Measurements from ENCODE around the gene TLN1. TPM values are rescaled to one million over a fixed set of nuclear protein-coding genes. Genes with fewer than 3 reads are reported as not detected.

The TLN1 gene
- total and polyA plus RNA-seq, 10 donors, result 79.9 to 881 (median 469) TPM

DNA sequence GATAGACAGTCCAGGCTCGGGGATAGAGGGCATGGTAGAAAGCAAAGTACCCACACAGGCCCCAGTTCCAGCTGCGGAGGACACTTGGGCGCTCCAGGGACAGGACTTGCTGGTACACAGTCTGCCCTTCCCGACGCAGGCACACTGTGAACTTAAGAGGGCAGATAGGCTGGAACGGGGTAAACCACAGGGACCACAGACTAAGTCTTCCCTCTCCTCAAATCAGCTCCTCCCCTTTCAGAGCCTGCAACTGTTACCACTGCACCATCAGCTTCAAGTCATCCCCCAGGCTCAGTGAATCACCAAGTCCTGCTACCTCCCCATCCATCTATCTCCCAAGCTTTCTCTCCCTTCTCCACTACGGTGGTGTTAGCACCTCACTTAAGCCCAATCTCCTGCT, 9.7 kb upstream of the TLN1 start:
- intact Hi-C loops (cut with DNase I; ENCODE audit: low total_unique reads), result loop anchor here (10.0 kb wide), 1 partner anchor 63 kb away; no protein-coding TSS in a partner anchor
- WGBS, 5 donors, result 59 to 75% (median 71%) methylated on average over 6 to 7 of the region's 7 CpGs

DNA sequence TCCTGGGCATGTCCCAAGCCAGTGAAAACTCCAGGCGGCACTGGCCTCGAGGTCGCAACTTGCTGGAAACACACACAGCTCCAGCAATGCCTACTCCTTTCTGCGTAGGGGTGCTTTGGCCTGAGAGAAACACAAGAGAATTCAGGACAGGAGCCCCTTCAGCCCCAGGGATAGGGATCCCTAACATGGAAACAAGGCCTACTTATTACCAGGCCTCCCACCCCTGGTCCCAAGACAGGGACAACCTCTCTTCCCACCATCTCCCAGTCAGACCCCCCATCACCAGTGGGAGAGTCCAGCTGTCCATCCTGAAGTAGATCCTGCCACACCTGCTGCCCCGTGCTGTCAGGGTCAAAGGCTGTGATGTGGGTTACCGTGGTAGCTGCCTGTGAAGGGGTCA, 8.2 kb upstream of the TLN1 start:
- H3K27me3 ChIP-seq (replicated peaks in 1 of 7), result no peaks in the 10 kb centered on the region
- peaks cover 3 to 61% (median 20%) of the 10 kb centered on the region in 6 donors for H3K4me1 ChIP-seq
- H3K9me3 ChIP-seq, result no peaks in the 10 kb centered on the region
- TF ChIP-seq, protein P1, sequence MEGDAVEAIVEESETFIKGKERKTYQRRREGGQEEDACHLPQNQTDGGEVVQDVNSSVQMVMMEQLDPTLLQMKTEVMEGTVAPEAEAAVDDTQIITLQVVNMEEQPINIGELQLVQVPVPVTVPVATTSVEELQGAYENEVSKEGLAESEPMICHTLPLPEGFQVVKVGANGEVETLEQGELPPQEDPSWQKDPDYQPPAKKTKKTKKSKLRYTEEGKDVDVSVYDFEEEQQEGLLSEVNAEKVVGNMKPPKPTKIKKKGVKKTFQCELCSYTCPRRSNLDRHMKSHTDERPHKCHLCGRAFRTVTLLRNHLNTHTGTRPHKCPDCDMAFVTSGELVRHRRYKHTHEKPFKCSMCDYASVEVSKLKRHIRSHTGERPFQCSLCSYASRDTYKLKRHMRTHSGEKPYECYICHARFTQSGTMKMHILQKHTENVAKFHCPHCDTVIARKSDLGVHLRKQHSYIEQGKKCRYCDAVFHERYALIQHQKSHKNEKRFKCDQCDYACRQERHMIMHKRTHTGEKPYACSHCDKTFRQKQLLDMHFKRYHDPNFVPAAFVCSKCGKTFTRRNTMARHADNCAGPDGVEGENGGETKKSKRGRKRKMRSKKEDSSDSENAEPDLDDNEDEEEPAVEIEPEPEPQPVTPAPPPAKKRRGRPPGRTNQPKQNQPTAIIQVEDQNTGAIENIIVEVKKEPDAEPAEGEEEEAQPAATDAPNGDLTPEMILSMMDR (IDR thresholded peaks at IDR 0.05 in 8 of 11, conservative IDR thresholded peaks at IDR 0.05 in 3 of 11), result no peak
- TF ChIP-seq POLR2A (IDR thresholded peaks at IDR 0.05) (no peak), POLR2AphosphoS5 (IDR thresholded peaks at IDR 0.05) (no peak)
- DNase-seq, result no peak
- H3K36me3 ChIP-seq, result peaks cover 8 to 100% (median 95%) of the 10 kb centered on the region in 6 donors
- intact Hi-C loops (cut with DNase I; ENCODE audit: low total_unique reads), result loop anchor here (10.0 kb wide), 1 partner anchor 65 kb away; no protein-coding TSS in a partner anchor
- 88 to 96% (median 92%) methylated on average over 4 to 6 of the region's 6 CpGs for WGBS, 5 donors
- H3K4me3 ChIP-seq, result no peak overlapping the region
- peak overlapping the region in 1 of 8 donors; percentile 30 for H3K27ac ChIP-seq

More for the DNA sequence above, 9.7 kb upstream of the TLN1 start:
- Histone ChIP-seq H3K36me3 (peaks cover 4 to 94% (median 81%) of the 10 kb centered on the region in 6 donors), H3K4me1 (peaks cover 17 to 63% (median 24%) of the 10 kb centered on the region in 6 donors), H3K27me3 (replicated peaks in 1 of 7) (no peaks in the 10 kb centered on the region), H3K27ac (no peak overlapping the region), H3K4me3 (no peak overlapping the region), H3K9me3 (no peaks in the 10 kb centered on the region)
- TF ChIP-seq POLR2A (IDR thresholded peaks at IDR 0.05), result no peak
- TF ChIP-seq, protein P1 (IDR thresholded peaks at IDR 0.05 in 8 of 11, conservative IDR thresholded peaks at IDR 0.05 in 3 of 11), result no peak
- no peak for DNase-seq

DNA sequence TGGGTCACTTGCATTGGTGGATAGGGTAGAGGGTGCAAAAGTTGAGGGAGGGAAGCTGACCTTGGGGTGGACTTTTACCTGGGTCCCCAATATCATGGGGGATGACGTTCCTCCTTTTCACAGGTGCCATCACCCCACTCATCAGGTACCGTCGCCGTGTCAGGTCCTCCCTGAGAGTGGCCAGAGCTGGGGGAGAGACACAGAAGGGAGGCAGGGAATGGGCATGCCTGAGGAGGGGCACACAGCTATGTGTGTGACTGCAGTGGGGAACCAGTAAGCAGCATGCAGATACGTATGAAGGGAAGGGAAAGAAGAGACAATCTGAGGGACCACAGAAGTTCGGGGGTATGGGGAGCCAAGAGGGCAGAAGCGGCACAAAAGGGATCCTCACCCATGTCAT, 6.9 kb upstream of the TLN1 start:
- Histone ChIP-seq H3K27me3 (replicated peaks in 1 of 7) (no peaks in the 10 kb centered on the region), H3K27ac (no peak overlapping the region), H3K36me3 (peaks cover 8 to 100% (median 86%) of the 10 kb centered on the region in 6 donors), H3K4me1 (peaks cover 0 to 61% (median 20%) of the 10 kb centered on the region in 6 donors), H3K9me3 (no peaks in the 10 kb centered on the region), H3K4me3 (no peak overlapping the region)
- DNase-seq, result no peak
- WGBS, 5 donors, result 82 to 94% (median 91%) methylated on average over 7 of the region's 7 CpGs
- intact Hi-C loops (cut with DNase I; ENCODE audit: low total_unique reads), result loop anchor here (10.0 kb wide), 1 partner anchor 134 kb away; the partner anchor contains the start of gene TESK1
- no peak for TF ChIP-seq POLR2A (IDR thresholded peaks at IDR 0.05)
- peak in 1 of 3 donors; percentile 4 for TF ChIP-seq POLR2AphosphoS5 (IDR thresholded peaks at IDR 0.05)

DNA sequence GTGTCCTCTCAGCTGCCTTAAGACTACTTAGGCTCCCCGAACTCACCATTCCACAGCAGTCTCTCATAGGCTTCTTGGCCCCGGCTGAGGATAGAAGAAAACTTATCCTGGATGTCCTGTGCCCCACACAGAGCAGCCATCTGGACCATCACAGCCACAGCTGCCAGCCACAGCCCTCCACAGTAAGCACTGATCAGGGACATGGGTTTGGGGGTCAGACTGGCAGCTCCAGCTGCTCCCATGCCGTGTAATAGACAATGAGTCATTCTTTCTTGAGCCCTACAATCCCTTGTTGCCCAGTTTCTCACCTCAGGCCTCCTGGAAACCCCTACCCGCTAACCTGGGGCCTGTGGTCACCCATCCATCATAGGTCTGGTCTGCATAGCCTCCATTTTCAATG, 6.2 kb upstream of the TLN1 start:
- H3K27ac ChIP-seq, result no peak overlapping the region
- TF ChIP-seq POLR2A (IDR thresholded peaks at IDR 0.05) (no peak), POLR2AphosphoS5 (IDR thresholded peaks at IDR 0.05) (no peak)
- TF ChIP-seq, protein P1 (IDR thresholded peaks at IDR 0.05 in 8 of 11, conservative IDR thresholded peaks at IDR 0.05 in 3 of 11), result no peak
- H3K4me3 ChIP-seq, result no peak overlapping the region
- DNase-seq, result no peak
- H3K36me3 ChIP-seq, result peaks cover 8 to 93% (median 79%) of the 10 kb centered on the region in 6 donors
- peaks cover 5 to 61% (median 25%) of the 10 kb centered on the region in 6 donors for H3K4me1 ChIP-seq
- H3K9me3 ChIP-seq, result no peaks in the 10 kb centered on the region
- no peaks in the 10 kb centered on the region for H3K27me3 ChIP-seq (replicated peaks in 1 of 7)
- 88 to 99% (median 91%) methylated on average over 4 of the region's 4 CpGs for WGBS, 5 donors
- intact Hi-C loops (cut with DNase I; ENCODE audit: low total_unique reads), result loop anchor here (10.0 kb wide), 1 partner anchor 133 kb away; the partner anchor contains the start of gene TESK1

Measured in spleen (tissue), 11 donors.